Type B pancreatic cell (in vitro differentiated cells): ENCODE results near the gene THOC2. TPM values are rescaled to one million over a fixed set of nuclear protein-coding genes. Genes with fewer than 3 reads are reported as not detected.
"Not testable (repeated sequence)": the region's sequence is repeated elsewhere in the genome, so short reads cannot be mapped to it uniquely, and the experiment has no call there.

Experiments used
- DNase-seq: peaks from one replicate; pipeline ENCODE4 v3.0.0; 2021; ENCODE audit warnings: mixed read lengths; ENCODE audit not compliant: unreplicated experiment; ENCODE audit errors: extremely low spot score
- H3K27ac Mint-ChIP-seq: 2 replicates; pipeline ENCODE4 v1.8.0; 2021; ENCODE audit warnings: mild to moderate bottlenecking, mixed read lengths
- H3K27me3 Mint-ChIP-seq: 2 replicates; pipeline ENCODE4 v1.8.0; 2021; ENCODE audit warnings: mixed read lengths
- H3K36me3 Mint-ChIP-seq: 2 replicates; pipeline ENCODE4 v1.8.0; 2021; ENCODE audit warnings: mixed read lengths
- H3K4me1 Mint-ChIP-seq: one replicate; pipeline ENCODE4 v1.8.0; 2021; ENCODE audit warnings: mixed read lengths; ENCODE audit not compliant: unreplicated experiment
- H3K4me3 Mint-ChIP-seq: 2 replicates; pipeline ENCODE4 v1.8.0; 2021; ENCODE audit warnings: mild to moderate bottlenecking, mixed read lengths
- H3K9me3 Mint-ChIP-seq: 2 replicates; pipeline ENCODE4 v1.8.0; 2021; ENCODE audit warnings: mixed read lengths
- CTCF ChIP-seq: fragments of 200-600 bp; sonication (generic); conservative IDR thresholded peaks from 2 replicates; pipeline ENCODE4 v1.5.0; 2021; ENCODE audit warnings: antibody characterized with exemption, mild to moderate bottlenecking
- total RNA-seq: library from RNA; stranded (reverse); gene quantifications from 2 replicates; pipeline ENCODE4 v1.2.1, GENCODE V29; 2021; ENCODE audit warnings: low replicate concordance

Gene THOC2
- total RNA-seq, 1 donor from 2014 or later, result 96.2 TPM

- DNase-seq, result no peak
- H3K4me3 Mint-ChIP-seq, result no peak overlapping the region
- H3K27me3 Mint-ChIP-seq, result no peaks in the 10 kb centered on the region
- no peak overlapping the region for H3K27ac Mint-ChIP-seq
- no peaks in the 10 kb centered on the region for H3K4me1 Mint-ChIP-seq
- no peaks in the 10 kb centered on the region for H3K9me3 Mint-ChIP-seq
- TF ChIP-seq CTCF, result no peak
- no peaks in the 10 kb centered on the region for H3K36me3 Mint-ChIP-seq
Measured at GRCh38 chrX:123691776-123692175, 41.1 kb downstream of the THOC2 start.

GRCh38 chrX:123688524-123688923, 44.3 kb downstream of the THOC2 start:
- H3K27me3 Mint-ChIP-seq, result no peaks in the 10 kb centered on the region
- no peaks in the 10 kb centered on the region for H3K9me3 Mint-ChIP-seq
- TF ChIP-seq CTCF, result no peak
- DNase-seq, result no peak
- H3K4me3 Mint-ChIP-seq, result no peak overlapping the region
- H3K27ac Mint-ChIP-seq, result no peak overlapping the region
- no peaks in the 10 kb centered on the region for H3K4me1 Mint-ChIP-seq
- peaks cover 11% of the 10 kb centered on the region for H3K36me3 Mint-ChIP-seq

- peaks cover 31% of the 10 kb centered on the region for H3K36me3 Mint-ChIP-seq
- DNase-seq, result no peak
- peaks cover 5% of the 10 kb centered on the region for H3K9me3 Mint-ChIP-seq
- H3K27ac Mint-ChIP-seq, result no peak overlapping the region
- no peak overlapping the region for H3K4me3 Mint-ChIP-seq
- H3K4me1 Mint-ChIP-seq, result no peaks in the 10 kb centered on the region
- TF ChIP-seq CTCF, result no peak
- no peaks in the 10 kb centered on the region for H3K27me3 Mint-ChIP-seq
Measured at GRCh38 chrX:123685232-123685631, 47.6 kb downstream of the THOC2 start.

GRCh38 chrX:123682186-123682585, 50.7 kb downstream of the THOC2 start:
- Mint-ChIP-seq H3K27me3 (no peaks in the 10 kb centered on the region), H3K36me3 (peaks cover 44% of the 10 kb centered on the region), H3K9me3 (peaks cover 11% of the 10 kb centered on the region), H3K4me1 (no peaks in the 10 kb centered on the region), H3K27ac (no peak overlapping the region), H3K4me3 (no peak overlapping the region)
- no peak for DNase-seq
- TF ChIP-seq CTCF, result no peak

GRCh38 chrX:123679733-123680460, 53.0 kb downstream of the THOC2 start:
- Mint-ChIP-seq H3K36me3 (peaks cover 39% of the 10 kb centered on the region), H3K9me3 (peaks cover 11% of the 10 kb centered on the region)
- H3K4me3 Mint-ChIP-seq, DNase-seq, H3K27me3 Mint-ChIP-seq, H3K27ac Mint-ChIP-seq, H3K4me1 Mint-ChIP-seq: not testable (repeated sequence)

GRCh38 chrX:123675154-123675553, 57.7 kb downstream of the THOC2 start:
- no peak for DNase-seq
- no peak for TF ChIP-seq CTCF
- H3K4me1 Mint-ChIP-seq, result no peaks in the 10 kb centered on the region
- H3K9me3 Mint-ChIP-seq, result peaks cover 6% of the 10 kb centered on the region
- H3K27ac Mint-ChIP-seq, result no peak overlapping the region
- peaks cover 24% of the 10 kb centered on the region for H3K36me3 Mint-ChIP-seq
- H3K4me3 Mint-ChIP-seq, result no peak overlapping the region
- H3K27me3 Mint-ChIP-seq, result no peaks in the 10 kb centered on the region
